Psoas muscle (tissue), 8 donors: ENCODE measurements around the gene RGS8. TPM values are rescaled to one million over a fixed set of nuclear protein-coding genes. Genes with fewer than 3 reads are reported as not detected.

ENCODE experiments used
- ATAC-seq, 4 donors: fragments of 200-7000 bp; cut with Tn5 transposase; one replicate each; pipeline ENCODE4 v1.9.1; 2020; ENCODE audit warnings: moderate library complexity in 3 of 4, mild to moderate bottlenecking in 2 of 4
- DNase-seq, 2 donors: peaks; one replicate each; pipeline ENCODE4 v3.0.0-alpha.2; 2020
- H3K27ac ChIP-seq: fragments of 200-600 bp; one replicate; pipeline ENCODE4 v1.8.0; 2022
- H3K27me3 ChIP-seq, 3 donors: fragments of 200-600 bp in 1 of 3; one replicate each; pipeline versions ENCODE4 v1.6.1 to v1.8.0; 2013 to 2022; ENCODE audit warnings: low read length in 2 of 3, mild to moderate bottlenecking in 2 of 3, moderate library complexity in 1 of 3; ENCODE audit not compliant: insufficient read depth in 3 of 3
- H3K36me3 ChIP-seq, 2 donors: fragments of 200-600 bp in 1 of 2; one replicate each; pipeline versions ENCODE4 v1.6.1 to v1.8.0; 2013 to 2022; ENCODE audit warnings: low read depth in 1 of 2, mild to moderate bottlenecking in 1 of 2, moderate library complexity in 1 of 2; ENCODE audit not compliant: insufficient read depth in 1 of 2
- H3K4me1 ChIP-seq: fragments of 200-600 bp; one replicate; pipeline ENCODE4 v1.8.0; 2022
- H3K4me3 ChIP-seq: fragments of 200-600 bp; one replicate; pipeline ENCODE4 v1.8.0; 2022; ENCODE audit warnings: mild to moderate bottlenecking
- H3K9me3 ChIP-seq: fragments of 200-600 bp; one replicate; pipeline ENCODE4 v1.8.0; 2022
- CTCF ChIP-seq: fragments of 200-600 bp; IDR thresholded peaks from one replicate; pipeline ENCODE4 v1.8.0; 2022; ENCODE audit warnings: antibody characterized with exemption
- WGBS, 3 donors: extraction: QIAGEN DNeasy Blood & Tissue Kit; methylation state at CpG; one replicate each; pipeline versions ENCODE4 v1.1.6 to v1.1.7; 2013; 5-methylcytosine and 5-hydroxymethylcytosine counted together
- intact Hi-C, 2 donors: fragments of 100-400 bp; cut with DNase I; formaldehyde crosslinking; loops; one replicate each; pipeline versions ENCODE4 v1.11.0 to v1.14.2; 2022
- polyA plus RNA-seq, 3 donors: library from polyadenylated mRNA; stranded (reverse); fragments of 200-250 nt; gene quantifications; one replicate each; pipeline ENCODE4 v1.2.3, GENCODE V29; 2013
- total RNA-seq, 4 donors: library from RNA; stranded (reverse); fragmentation: NEBNext Ultra II Directional in 2 of 4; extraction: Animal tissue kit (Norgen Biotek cat#: 25700) in 2 of 4; gene quantifications; one replicate each; pipeline versions ENCODE4 v1.2.1 to v1.2.4, GENCODE V29; 2021 to 2023
- donor health status: healthy with polysubstance abuse.
- donor health status: DM: no; HTN: no; CAD: no; lungs with moderate emphysema.
- donor health status: Bipolar disorder and iron deficiency.
- donor health status: healthy.
- donor health status: DM: yes; HTN: yes; CAD: no.
- donor health status: DM: no; HTN: no; CAD: no.
- donor health status: DM: no; HTN: no; CAD: no.
- donor health status: DM: yes; HTN: yes; CAD: no.

Gene RGS8
- total and polyA plus RNA-seq, 7 donors: under 0.01 to 0.01 TPM; not detected in 5

- Histone ChIP-seq H3K4me1 (no peaks in the 10 kb centered on the region), H3K36me3 (no peaks in the 10 kb centered on the region), H3K27ac (no peak overlapping the region), H3K4me3 (no peak overlapping the region), H3K27me3 (peaks cover 0 to 4% (median 0%) of the 10 kb centered on the region in 3 donors), H3K9me3 (no peaks in the 10 kb centered on the region)
- DNase-seq (no peak), ATAC-seq (no peak)
- intact Hi-C loops: no loop called here
- TF ChIP-seq CTCF: no peak
- 78 to 79% (median 79%) methylated on average over 4 of the region's 4 CpGs for WGBS, 3 donors
Observed at GRCh38 chr1:182656842-182657397, 27.5 kb downstream of the RGS8 start.

- no peak for ATAC-seq
- no peak for DNase-seq
- Histone ChIP-seq H3K4me1 (no peaks in the 10 kb centered on the region), H3K4me3 (no peak overlapping the region), H3K27me3 (no peaks in the 10 kb centered on the region), H3K36me3 (no peaks in the 10 kb centered on the region), H3K9me3 (no peaks in the 10 kb centered on the region), H3K27ac (no peak overlapping the region)
- WGBS, 3 donors: 72 to 97% (median 94%) methylated on average over 2 of the region's 2 CpGs
- intact Hi-C loops: no loop called here
- TF ChIP-seq CTCF: no peak
Observed at GRCh38 chr1:182653986-182654385, 30.4 kb downstream of the RGS8 start.

- no peaks in the 10 kb centered on the region for H3K27me3 ChIP-seq
- H3K36me3 ChIP-seq: no peaks in the 10 kb centered on the region
- no peaks in the 10 kb centered on the region for H3K9me3 ChIP-seq
- no peaks in the 10 kb centered on the region for H3K4me1 ChIP-seq
- no peak for DNase-seq
- H3K27ac ChIP-seq: no peak overlapping the region
- ATAC-seq: no peak
- TF ChIP-seq CTCF: no peak
- intact Hi-C loops: no loop called here
- H3K4me3 ChIP-seq: no peak overlapping the region
- WGBS, 3 donors: 63 to 78% (median 77%) methylated on average over 3 of the region's 3 CpGs
Observed at GRCh38 chr1:182652933-182653332, 31.5 kb downstream of the RGS8 start.

GRCh38 chr1:182651339-182651724 lies 33.1 kb downstream of the RGS8 start:
- Histone ChIP-seq H3K9me3 (no peaks in the 10 kb centered on the region), H3K4me1 (no peaks in the 10 kb centered on the region), H3K4me3 (no peak overlapping the region), H3K27me3 (no peaks in the 10 kb centered on the region), H3K27ac (no peak overlapping the region), H3K36me3 (no peaks in the 10 kb centered on the region)
- DNase-seq (no peak), ATAC-seq (no peak)
- WGBS, 3 donors: 51 to 62% (median 51%) methylated on average over 3 of the region's 3 CpGs
- TF ChIP-seq CTCF: no peak
- intact Hi-C loops: no loop called here

- no peak for TF ChIP-seq CTCF
- 69 to 73% (median 70%) methylated on average over 6 of the region's 6 CpGs for WGBS, 3 donors
- H3K4me1 ChIP-seq: no peaks in the 10 kb centered on the region
- intact Hi-C loops: no loop called here
- ATAC-seq: no peak
- H3K4me3 ChIP-seq: no peak overlapping the region
- no peak for DNase-seq
- no peaks in the 10 kb centered on the region for H3K27me3 ChIP-seq
- no peaks in the 10 kb centered on the region for H3K9me3 ChIP-seq
- no peaks in the 10 kb centered on the region for H3K36me3 ChIP-seq
- H3K27ac ChIP-seq: no peak overlapping the region
Observed at GRCh38 chr1:182650678-182651338, 33.6 kb downstream of the RGS8 start.
